Stimulated activated CD4-positive, alpha-beta T cell treated with anti-CD3 and anti-CD28 coated beads, Interleukin-12 subunit alpha, Interleukin-12 subunit beta, amount 100 ng/mL, for 48 hours (primary cell): ENCODE data around the gene FBXL17.
"Not testable (repeated sequence)": the region's sequence is repeated elsewhere in the genome, so short reads cannot be mapped to it uniquely, and the experiment has no call there.

Source experiments
- DNase-seq, 3 donors: peaks; one replicate each; pipeline ENCODE4 v3.0.0-alpha.2; 2020; ENCODE audit warnings: low read depth in 2 of 3, low spot score in 1 of 3

Gene FBXL17

GRCh38 chr5:108381954-108382783, at the start of gene FBXL17:
Gene FBXL17 (minus strand): TSS chr5:108382098.
- peak; percentile 70 to 88 (median 82) for DNase-seq

DNA sequence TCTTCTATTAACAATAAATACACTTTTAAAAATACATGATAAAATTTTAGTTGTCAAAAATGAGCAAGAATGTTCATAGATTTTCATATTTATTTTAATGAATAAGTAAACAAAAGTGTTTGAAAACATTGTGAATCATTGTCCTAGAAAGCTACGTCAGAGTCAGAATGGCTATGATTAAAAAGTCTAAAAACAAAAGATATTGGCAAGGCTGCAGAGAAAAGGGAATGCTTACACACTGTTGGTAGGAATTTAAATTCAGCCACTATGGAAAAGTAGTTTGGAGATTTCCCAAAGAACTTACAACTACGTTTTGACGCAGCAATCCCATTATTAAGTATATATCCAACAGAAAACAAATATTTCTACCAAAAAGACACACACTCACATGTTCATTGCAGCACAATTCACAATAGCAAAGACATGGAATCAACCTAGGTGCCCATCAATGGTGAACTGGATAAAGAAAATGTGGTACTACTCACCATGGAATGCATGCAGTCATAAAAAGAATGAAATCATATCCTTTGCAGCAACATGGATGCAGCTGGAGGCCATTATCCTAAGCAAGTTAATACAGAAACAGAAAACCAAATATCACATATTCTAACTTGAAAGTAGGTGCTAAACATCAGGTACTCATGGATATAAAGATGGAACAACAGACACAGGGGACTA, 49.2 kb upstream of the FBXL17 start:
- no peak for DNase-seq

- no peak for DNase-seq
Measured at GRCh38 chr5:108421713-108422112, 39.8 kb upstream of the FBXL17 start.

- DNase-seq = no peak
Measured at GRCh38 chr5:108420755-108421154, 38.9 kb upstream of the FBXL17 start.

DNA sequence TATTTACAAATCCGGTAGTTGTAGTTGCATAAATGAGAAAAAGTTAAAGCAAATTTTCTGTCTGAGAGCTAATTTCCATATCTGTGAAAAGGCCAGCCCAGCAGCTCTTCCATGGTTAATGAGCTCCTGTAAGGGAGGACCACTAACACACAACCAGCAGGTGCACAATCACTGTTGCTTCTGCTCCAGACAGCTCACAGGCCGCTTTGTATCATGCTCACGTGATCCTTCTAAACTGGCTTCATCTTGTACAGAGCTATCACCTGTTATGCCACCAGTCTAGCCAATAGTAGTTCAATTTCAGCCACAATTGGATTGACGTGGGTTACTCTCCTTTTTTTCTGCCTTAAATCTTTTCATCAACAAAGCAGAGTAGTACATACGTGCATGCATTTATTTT, 38.3 kb upstream of the FBXL17 start:
- DNase-seq = no peak

GRCh38 chr5:108418197-108418596, 36.3 kb upstream of the FBXL17 start:
- DNase-seq = no peak

DNA sequence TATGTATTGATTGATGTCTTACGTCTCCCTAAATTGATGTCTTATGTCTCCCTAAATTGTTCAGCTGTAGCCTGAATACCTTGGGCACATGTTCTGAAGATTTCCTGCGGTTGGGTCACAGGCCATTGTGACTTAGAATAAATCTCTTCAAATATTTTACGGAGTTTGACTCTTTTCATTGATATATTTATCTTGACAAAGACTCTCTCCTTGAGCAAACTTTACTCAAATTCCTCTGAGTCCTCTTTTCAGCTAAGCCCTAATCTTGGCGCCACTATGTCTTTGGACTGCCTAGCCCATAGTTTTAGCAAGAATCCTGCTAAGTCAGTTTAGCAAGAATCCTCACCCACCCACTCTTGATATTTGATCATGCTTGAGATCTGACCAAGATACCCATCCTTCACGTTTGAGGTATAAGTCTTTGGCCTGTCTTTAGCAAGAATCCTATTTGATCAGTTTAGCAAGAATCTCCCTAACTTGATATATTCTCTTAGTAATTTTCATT, 35.3 kb upstream of the FBXL17 start:
- DNase-seq = no peak

- no peak for DNase-seq
Measured at GRCh38 chr5:108415726-108416125, 33.8 kb upstream of the FBXL17 start.

DNA sequence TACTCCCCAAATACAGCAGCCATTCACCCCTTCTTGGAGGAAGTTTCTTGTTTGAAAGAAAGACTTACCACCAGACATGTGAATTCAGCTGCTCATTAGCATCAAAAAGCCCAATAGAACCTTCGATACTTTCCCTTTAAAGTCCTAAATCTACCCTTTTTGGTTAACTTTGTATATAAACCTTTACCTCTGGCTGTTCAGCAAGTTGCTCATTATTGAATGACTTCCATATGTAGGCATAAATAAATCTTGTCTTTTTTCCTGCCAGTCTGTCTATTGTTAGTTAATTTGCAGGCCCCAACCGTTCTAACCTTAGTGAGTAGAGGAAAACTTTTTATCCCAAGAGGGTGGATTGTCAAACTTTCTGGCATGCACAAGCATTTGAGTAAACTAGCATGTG, 27.9 kb upstream of the FBXL17 start:
- no peak for DNase-seq

DNA sequence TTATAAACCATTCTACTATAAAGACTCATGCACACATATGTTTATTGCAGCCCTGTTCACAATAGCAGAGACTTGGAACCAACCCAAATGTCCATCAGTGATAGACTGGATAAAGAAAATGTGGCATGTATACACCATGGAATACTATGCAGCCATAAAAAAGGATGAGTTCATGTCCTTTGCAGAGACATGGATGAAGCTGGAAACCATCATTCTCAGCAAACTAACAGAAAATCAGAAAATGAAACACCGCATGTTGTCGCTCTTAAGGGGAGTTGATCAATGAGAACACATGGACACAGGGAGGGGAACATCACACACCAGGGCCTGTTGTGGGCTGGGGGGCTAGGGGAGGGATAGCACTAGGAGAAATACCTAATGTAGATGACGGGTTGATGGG, 23.3 kb upstream of the FBXL17 start:
- not testable (repeated sequence) for DNase-seq

DNA sequence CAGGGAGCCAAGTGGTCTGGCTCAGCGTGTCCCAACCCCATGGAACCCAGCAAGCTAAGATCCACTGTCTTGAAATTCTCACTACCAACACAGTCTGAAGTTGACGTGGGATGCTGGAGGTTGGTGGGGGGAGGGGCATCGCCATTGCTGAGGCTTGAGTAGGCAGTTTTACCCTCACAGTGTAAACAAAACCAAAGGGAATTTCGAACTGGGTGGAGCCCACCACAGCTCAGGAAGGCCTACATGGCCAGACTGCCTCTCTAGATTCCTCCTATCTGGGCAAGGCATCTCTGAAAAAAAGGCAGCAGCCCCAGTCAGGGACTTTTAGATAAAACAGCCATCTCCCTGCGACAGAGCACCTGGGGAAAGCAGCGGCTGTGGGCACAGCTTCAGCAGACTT, 17.1 kb upstream of the FBXL17 start:
- no peak for DNase-seq

DNA sequence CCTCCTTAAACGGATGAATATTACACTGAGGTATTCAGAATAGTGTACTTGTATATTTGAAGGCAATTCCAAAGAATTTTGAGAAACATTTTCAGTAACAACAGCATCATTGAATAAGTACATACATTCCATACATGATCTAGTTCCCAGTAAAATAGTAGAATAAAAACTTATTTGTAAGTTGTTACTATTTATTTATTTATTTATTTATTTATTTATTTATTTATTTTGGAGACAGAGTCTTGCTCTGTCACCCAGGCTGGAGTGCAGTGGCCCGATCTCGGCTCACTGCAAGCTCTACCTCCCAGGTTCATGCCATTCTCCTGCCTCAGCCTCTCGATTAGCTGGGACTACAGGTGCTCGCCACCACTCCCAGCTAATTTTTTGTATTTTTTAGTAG, 14.9 kb upstream of the FBXL17 start:
- not testable (repeated sequence) for DNase-seq

- DNase-seq = no peak
Measured at GRCh38 chr5:108387758-108388157, 5.9 kb upstream of the FBXL17 start.

- no peak for DNase-seq
Measured at GRCh38 chr5:108386345-108387061, 4.6 kb upstream of the FBXL17 start.

DNA sequence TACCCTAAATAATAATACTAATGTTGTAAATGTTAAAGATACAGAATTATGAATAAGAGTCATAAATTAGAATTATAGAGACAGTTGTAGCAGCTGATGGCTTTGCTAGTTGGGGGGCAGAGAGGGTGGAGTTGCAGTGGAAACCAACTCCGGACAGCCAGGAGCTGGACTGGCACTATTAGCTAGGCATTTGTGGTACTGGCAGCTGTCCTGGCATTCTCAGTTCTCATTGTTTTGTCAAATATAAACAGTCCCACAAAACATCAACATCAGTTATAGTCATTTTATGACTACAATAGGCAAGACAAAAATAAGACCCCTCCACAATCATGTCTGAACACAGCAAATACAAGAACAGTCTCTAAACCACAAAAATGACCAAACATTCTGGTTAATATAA, 2.8 kb upstream of the FBXL17 start:
- DNase-seq = no peak

DNA sequence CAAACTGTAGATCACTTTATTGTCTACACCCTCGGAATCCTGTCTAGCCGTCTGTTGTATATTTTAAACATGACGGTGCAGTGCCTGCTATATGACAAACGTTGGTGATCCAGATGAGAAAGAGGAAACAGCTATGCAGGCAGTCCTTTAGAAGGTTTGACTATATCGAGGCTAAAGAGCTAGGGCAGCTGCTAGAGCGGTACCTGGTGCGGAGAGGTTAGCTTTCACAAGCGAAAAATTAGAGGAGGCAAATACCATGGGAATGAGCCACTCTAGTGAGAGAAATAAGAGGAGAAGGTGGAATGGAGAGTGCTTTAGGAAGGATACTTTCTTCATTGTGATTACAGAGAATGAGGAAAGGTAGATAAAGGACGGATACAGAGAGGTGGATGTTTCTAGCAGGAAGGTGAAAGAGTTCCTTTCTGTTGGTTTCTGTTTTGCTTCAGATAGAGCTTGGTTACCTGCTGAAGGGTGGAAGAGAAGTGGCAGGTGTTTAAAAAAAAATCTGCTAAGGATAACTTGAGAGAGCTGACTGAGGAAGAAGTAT, 959 bp upstream of the FBXL17 start:
- peak in 1 of 3 donors; percentile 20 for DNase-seq

- peak; percentile 42 to 74 (median 53) for DNase-seq
Measured at GRCh38 chr5:108381350-108381953, 446 bp downstream of the FBXL17 start.

- peak; percentile 15 to 43 (median 19) for DNase-seq
Measured at GRCh38 chr5:108380531-108381349, 1.2 kb downstream of the FBXL17 start.

- DNase-seq = no peak
Measured at GRCh38 chr5:108379722-108380530, 2.0 kb downstream of the FBXL17 start.
